ENCODE measurements around the gene PPP6R2. TPM values are rescaled to one million over a fixed set of nuclear protein-coding genes. Genes with fewer than 3 reads are reported as not detected.

Gene PPP6R2
- total and polyA plus RNA-seq, 9 of the 15 experiments (the other 6 are each of a cell fraction or from before 2014, with no cell fraction given), result 0.32 to 39.8 (median 21.4) TPM

DNA sequence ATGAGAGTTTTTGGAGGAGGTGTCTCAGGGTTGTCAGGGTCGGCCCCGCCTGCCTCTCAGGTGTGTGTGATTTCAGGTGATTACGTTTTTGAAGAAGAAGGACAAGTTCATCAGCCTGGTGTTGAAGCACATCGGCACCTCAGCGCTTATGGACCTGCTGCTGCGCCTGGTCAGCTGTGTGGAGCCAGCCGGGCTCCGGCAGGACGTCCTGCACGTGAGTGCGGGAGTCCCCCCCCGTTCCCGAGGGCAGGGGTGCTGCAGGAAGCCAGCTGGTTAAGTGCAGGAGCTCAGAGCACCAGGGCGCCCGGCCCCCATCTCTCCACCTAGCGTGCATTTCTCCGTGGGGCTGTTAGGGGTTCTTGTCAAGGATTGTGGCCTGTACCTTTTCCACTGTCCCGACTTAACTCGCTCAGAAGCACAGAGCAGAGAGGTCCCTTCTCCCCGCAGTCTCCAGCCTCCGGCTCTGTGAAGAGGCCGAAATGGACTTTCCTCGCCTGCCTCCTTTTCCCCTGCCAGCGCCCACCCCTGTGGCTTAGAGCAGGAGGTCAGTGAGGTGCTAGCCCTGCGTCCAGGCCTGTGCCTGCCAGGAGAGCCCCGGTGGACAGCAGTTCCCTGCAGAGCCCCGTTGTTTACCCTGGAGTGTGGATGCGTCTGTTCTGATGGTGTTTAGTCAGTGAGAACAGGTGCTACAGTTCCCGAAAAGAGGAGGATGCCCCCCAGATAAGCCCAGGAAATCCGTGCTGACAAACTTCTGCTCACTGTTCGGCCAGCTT, 71.5 kb downstream of the PPP6R2 start:
- POLR2A ChIA-PET, result no interaction called here
- H3K4me1 ChIP-seq (replicated peaks in 1 of 2; ENCODE audit: control insufficient read depth in 2 of 2, insufficient read depth in 2 of 2, low read length in 2 of 2), result peaks cover 0 to under 1% of the 10 kb centered on the region in 2 experiments; a peak in 2 of 5 replicates
- no peak overlapping the region for H2AFZ ChIP-seq (ENCODE audit: low read depth, low read length)
- H3K9me3 ChIP-seq (replicated peaks; ENCODE audit: control insufficient read depth, insufficient read depth, low read depth, low read length), result no peaks in the 10 kb centered on the region
- H3K36me3 ChIP-seq (ENCODE audit: control insufficient read depth, insufficient read depth, low read length), result peaks cover 65% of the 10 kb centered on the region; the same call in 2 of the 3 replicates
- TF ChIP-seq, protein P1, sequence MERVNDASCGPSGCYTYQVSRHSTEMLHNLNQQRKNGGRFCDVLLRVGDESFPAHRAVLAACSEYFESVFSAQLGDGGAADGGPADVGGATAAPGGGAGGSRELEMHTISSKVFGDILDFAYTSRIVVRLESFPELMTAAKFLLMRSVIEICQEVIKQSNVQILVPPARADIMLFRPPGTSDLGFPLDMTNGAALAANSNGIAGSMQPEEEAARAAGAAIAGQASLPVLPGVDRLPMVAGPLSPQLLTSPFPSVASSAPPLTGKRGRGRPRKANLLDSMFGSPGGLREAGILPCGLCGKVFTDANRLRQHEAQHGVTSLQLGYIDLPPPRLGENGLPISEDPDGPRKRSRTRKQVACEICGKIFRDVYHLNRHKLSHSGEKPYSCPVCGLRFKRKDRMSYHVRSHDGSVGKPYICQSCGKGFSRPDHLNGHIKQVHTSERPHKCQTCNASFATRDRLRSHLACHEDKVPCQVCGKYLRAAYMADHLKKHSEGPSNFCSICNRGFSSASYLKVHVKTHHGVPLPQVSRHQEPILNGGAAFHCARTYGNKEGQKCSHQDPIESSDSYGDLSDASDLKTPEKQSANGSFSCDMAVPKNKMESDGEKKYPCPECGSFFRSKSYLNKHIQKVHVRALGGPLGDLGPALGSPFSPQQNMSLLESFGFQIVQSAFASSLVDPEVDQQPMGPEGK (CRISPR knock-in tag; IDR thresholded peaks at IDR 0.05; ENCODE audit: borderline replicate concordance), result no peak
- TF ChIP-seq ZNF766 (CRISPR knock-in tag; conservative IDR thresholded peaks at IDR 0.05) (no peak), HNRNPH1 (optimal IDR thresholded peaks at IDR 0.05; ENCODE audit: low read depth, low read length) (no peak), MAFF (IDR thresholded peaks at IDR 0.05; ENCODE audit: low read length) (no peak), MEIS2 (IDR thresholded peaks at IDR 0.05; ENCODE audit: partially characterized antibody) (no peak), IRF2 (CRISPR knock-in tag; IDR thresholded peaks at IDR 0.05) (no peak), BRD9 (IDR thresholded peaks at IDR 0.05; ENCODE audit: low read depth, partially characterized antibody) (no peak), SNRNP70 (optimal IDR thresholded peaks at IDR 0.05; ENCODE audit: low read depth, low read length) (no peak), CHD1 (IDR thresholded peaks at IDR 0.05; ENCODE audit: low read length) (no peak), HMG20A (CRISPR knock-in tag; conservative IDR thresholded peaks at IDR 0.05) (no peak), ZNF707 (CRISPR knock-in tag; conservative IDR thresholded peaks at IDR 0.05) (no peak)
- TF ChIP-seq, protein P2, sequence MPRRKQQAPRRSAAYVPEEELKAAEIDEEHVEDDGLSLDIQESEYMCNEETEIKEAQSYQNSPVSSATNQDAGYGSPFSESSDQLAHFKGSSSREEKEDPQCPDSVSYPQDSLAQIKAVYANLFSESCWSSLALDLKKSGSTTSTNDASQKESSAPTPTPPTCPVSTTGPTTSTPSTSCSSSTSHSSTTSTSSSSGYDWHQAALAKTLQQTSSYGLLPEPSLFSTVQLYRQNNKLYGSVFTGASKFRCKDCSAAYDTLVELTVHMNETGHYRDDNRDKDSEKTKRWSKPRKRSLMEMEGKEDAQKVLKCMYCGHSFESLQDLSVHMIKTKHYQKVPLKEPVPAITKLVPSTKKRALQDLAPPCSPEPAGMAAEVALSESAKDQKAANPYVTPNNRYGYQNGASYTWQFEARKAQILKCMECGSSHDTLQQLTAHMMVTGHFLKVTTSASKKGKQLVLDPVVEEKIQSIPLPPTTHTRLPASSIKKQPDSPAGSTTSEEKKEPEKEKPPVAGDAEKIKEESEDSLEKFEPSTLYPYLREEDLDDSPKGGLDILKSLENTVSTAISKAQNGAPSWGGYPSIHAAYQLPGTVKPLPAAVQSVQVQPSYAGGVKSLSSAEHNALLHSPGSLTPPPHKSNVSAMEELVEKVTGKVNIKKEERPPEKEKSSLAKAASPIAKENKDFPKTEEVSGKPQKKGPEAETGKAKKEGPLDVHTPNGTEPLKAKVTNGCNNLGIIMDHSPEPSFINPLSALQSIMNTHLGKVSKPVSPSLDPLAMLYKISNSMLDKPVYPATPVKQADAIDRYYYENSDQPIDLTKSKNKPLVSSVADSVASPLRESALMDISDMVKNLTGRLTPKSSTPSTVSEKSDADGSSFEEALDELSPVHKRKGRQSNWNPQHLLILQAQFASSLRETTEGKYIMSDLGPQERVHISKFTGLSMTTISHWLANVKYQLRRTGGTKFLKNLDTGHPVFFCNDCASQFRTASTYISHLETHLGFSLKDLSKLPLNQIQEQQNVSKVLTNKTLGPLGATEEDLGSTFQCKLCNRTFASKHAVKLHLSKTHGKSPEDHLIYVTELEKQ (CRISPR knock-in tag; IDR thresholded peaks at IDR 0.05), result no peak
- TF ChIP-seq, protein P3, sequence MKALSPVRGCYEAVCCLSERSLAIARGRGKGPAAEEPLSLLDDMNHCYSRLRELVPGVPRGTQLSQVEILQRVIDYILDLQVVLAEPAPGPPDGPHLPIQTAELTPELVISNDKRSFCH (CRISPR knock-in tag; IDR thresholded peaks at IDR 0.05), result no peak
- TF ChIP-seq, protein P3 (tag; IDR thresholded peaks at IDR 0.05), result no peak
- intact Hi-C loops (cut with micrococcal nuclease) (no loop called here), in situ Hi-C loops (cut with MboI) (no loop called here)
- H3K9ac ChIP-seq (ENCODE audit: insufficient read depth in 1 of 2, low read depth in 2 of 2, low read length in 2 of 2), result no peak overlapping the region; a peak in 1 of 4 replicates
- H3K79me2 ChIP-seq (ENCODE audit: control insufficient read depth, insufficient read depth, low read length), result no peaks in the 10 kb centered on the region
- no TSS peak for BruUV-seq (replicated peaks)
- no peaks in the 10 kb centered on the region for H3K9me1 ChIP-seq (ENCODE audit: control insufficient read depth, insufficient read depth, low read length)
- CTCF ChIA-PET (ENCODE audit: low intra/inter-chr PET ratio), result no interaction called here
- H3K4me2 ChIP-seq (ENCODE audit: insufficient read depth, low read length), result no peak overlapping the region
- FAIRE-seq (no peak), ATAC-seq (no peak), DNase-seq (ENCODE audit: extremely low read depth in 1 of 4, low spot score in 3 of 4) (no peak)
- no peak overlapping the region for H3K4me3 ChIP-seq
- no peaks in the 10 kb centered on the region; the same call in 1 of the 2 replicates for H4K20me1 ChIP-seq (replicated peaks; ENCODE audit: control insufficient read depth, insufficient read depth, low read length)
- WGBS (ENCODE audit: insufficient coverage, low coverage, missing lambda C conversion rate), result 93% methylated on average over 17 of the region's 31 CpGs
- no peaks in the 10 kb centered on the region for H3K27me3 ChIP-seq (ENCODE audit: control insufficient read depth in 2 of 2, insufficient read depth in 2 of 2, low read length in 2 of 2)
- no peak overlapping the region for H3K27ac ChIP-seq (ENCODE audit: extremely low read depth, low read depth, low read length)
